ENCODE data around the gene ZNF778. TPM values are rescaled to one million over a fixed set of nuclear protein-coding genes. Genes with fewer than 3 reads are reported as not detected.

ZNF778 gene
- total RNA-seq, 1 donor from 2014 or later = 59.9 TPM

- no peak for DNase-seq
These were observed 60.3 kb downstream of the ZNF778 start for GRCh38 chr16:89277641-89278341.

DNA sequence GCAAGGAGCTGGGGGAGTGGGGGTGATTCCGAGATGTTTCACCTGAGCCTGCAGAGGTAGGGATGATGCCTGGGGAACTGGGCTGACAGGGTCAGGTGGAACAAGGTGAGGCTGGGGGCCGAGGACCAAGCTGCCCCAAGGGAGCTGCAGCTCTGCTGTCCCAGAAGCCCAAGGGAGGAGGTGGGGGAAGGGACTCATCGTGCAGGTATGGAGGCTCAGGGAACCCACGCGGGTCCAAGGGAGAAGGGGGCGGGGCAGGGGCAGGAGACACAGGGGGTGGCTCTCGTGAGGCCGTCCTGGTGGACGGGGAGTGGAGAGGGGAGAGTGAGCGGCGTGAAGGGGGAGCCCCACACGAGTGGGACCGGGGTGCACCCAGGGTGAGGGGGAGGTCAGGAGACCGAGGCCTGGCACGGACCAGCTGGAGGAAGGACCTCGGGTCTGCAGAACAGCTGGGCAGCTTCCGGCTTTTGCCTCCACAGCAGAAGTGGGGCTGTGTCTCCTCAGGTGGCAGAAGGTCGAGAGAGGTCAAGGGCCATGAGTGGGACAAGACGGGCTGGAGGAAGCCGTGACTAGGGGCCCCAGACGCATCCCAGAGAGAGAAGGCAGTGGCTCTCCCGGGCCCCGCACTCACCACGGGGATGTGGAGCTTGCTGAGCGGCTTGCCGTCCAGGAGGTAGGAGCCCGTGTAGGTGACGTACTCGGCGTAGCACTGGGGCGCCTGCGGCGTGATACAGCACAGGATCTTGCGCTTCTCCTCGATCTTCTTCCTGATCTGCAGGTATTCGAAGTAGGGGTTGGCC lies 61.1 kb downstream of the ZNF778 start:
- DNase-seq = no peak

DNA sequence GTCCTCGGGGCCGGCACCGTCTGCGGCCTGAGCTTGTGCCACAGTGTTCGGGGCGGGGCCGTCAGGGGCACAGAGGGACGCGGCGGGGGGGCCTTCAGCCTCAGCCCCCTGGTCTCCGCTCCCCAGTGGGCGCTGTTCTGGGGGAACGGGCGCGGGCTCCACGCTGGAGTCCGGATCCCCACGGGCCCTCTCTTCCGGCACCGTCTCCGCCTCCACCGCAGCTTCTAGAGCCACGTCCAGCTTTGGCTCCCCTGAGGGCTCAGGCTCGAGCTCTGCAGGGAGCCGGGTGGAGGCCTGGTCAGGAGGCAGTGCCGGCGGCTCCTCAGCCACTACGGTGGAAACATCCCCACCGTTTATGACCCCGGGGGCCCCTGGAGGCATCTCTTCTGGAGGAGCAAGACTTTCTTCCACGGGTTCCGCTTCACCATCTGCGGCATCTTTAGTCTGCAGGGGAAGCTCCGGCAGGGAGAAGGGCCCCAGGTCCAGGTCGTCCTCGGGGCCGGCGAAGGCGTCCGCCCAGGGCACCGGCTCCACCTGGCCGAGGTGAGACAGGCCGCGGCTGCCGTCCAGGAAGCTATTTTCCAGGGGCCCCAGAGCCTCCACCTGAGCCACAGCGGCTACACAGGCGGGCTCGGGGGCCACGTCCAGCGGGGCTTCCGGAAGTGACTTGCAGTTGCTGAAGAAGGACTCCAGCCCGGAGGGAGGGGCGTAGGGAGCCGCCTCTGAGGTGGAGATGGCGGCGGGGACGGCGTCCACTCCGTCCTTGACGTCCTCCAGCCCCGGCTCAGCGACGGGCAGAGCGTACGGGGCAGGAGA lies 62.4 kb downstream of the ZNF778 start:
- no peak for DNase-seq

DNA sequence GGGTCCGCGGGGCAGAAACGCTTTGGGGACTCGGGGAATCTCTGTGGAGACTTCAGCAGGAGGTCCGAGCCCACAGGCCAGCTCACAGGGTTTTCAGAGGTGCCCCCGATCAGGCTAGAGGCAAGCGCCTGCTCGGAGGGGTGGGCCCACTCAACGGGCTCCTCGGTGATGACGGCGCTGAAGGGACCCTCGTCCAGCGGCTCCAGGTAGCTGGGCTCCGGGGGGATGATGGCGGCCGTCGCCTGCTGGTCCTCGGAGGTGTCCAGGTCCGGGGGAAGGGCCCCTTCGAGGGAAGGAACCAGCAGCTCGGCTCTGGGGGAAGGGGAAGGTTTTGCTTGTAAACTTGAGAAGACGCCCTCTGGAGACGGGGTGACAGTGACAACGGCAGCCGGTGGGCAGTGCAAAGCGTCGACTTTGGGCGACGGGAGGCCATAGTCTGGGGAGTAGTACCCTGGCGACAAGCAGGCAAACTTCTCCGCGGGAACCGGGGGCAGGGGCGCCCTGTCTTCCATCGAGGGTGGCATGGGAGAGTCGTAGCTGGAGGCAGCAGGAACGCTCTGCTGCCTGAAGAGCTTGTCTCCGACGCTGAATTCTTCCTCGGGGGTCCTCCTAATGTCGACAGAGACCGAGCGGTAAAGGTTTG lies 63.2 kb downstream of the ZNF778 start:
- DNase-seq = no peak

DNA sequence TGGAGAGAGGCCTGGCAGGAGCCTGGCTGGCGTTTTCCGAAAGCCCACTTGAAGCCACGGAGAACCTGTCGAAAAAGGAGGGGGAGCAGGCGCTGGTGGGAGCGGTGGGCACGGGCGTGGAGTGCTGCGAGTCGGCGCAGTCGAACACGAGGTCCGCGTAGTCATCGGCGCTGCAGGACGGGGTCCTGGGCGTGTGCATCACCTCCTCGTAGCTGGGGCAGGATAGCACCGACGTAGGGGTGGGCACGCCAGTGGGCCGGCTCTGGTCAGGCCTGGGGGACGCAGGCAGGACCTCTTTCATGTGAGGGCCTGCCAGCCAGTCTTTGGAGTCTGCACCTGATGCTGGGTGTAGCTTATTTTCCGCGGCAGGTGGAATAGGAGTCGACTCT lies 63.7 kb downstream of the ZNF778 start:
- no peak for DNase-seq

GRCh38 chr16:89281829-89282228 lies 64.3 kb downstream of the ZNF778 start:
- DNase-seq = no peak

GRCh38 chr16:89282523-89282922 lies 65.0 kb downstream of the ZNF778 start:
- no peak for DNase-seq

- DNase-seq = no peak
These were observed 65.9 kb downstream of the ZNF778 start for GRCh38 chr16:89283449-89283848.

GRCh38 chr16:89285381-89285780 lies 67.9 kb downstream of the ZNF778 start:
- DNase-seq = no peak

DNA sequence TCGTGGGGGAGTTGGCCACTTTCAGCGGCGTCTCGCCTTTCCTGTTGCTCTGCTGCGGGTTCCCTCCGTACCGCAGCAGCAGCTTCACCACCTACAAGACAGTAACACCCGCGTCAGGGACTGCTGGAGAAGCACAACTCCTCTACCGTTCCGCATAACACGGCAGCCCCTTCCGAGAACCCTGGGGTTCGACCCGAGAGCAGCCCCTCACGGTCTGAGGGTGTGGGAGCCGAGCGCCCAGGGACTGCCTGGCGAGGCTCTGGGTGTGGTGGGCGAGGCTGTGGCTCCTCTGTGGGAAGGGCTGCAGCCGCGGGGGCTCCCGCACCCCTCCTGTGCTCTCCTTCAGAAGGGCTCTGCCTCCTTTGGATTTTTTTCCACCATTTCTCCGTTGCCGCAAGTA lies 68.6 kb downstream of the ZNF778 start:
- no peak for DNase-seq

Other genes starting within 250 kb of the ZNF778 start
- 0.14 TPM in 1 of 2 replicates, not detected in the other for gene CBFA2T3, start 240.5 kb upstream of the ZNF778 start, total RNA-seq
- 27.2 and 33.6 TPM in 2 replicates for gene ACSF3, start 123.9 kb upstream of the ZNF778 start, total RNA-seq
- gene CDH15, start 46.0 kb upstream of the ZNF778 start, total RNA-seq = 0.05 TPM in 1 of 2 replicates, not detected in the other
- 0.23 TPM in 1 of 2 replicates, not detected in the other for gene SLC22A31, start 17.2 kb upstream of the ZNF778 start, total RNA-seq